Fibroblast of peridontal ligament (primary cell): Measurements from ENCODE around the gene CCDC116.
"Not testable (repeated sequence)": the region's sequence is repeated elsewhere in the genome, so short reads cannot be mapped to it uniquely, and the experiment has no call there.

ENCODE experiments used
- DNase-seq: peaks from one replicate; pipeline ENCODE4 v3.0.0-alpha.2; 2010; ENCODE audit errors: extremely low read depth

Gene CCDC116

GRCh38 chr22:21632237-21632895 is at the start of gene CCDC116:
Gene CCDC116 (plus strand): TSS chr22:21632760. CDS start chr22:21633182, 422 bp downstream.
- no peak for DNase-seq

- DNase-seq = no peak
Measured at GRCh38 chr22:21582801-21583740, 49.5 kb upstream of the CCDC116 start.

- DNase-seq = no peak
Measured at GRCh38 chr22:21585389-21585788, 47.2 kb upstream of the CCDC116 start.

- peak; percentile 33 for DNase-seq
Measured at GRCh38 chr22:21587803-21588611, 44.6 kb upstream of the CCDC116 start.

DNA sequence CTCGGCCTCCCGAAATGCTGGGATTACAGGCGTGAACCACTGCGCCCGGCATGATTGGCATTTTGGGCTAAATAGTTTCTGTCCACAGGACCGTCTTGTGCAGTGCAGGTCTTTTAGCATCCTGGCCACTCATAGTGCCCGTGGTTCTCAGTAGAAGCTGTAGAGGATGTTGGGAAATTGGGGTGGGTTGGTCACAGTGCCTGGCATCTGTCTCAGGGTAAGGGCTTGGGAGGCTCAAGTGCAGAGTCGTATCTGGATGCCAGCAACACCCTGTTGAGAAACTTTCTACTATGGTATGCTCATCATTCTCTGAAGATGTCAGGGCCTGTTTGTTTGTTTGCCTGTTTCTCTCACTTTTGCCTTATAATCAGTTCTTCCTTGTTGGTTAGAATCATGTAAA is 43.2 kb upstream of the CCDC116 start:
- no peak for DNase-seq

- no peak for DNase-seq
Measured at GRCh38 chr22:21590809-21591641, 41.5 kb upstream of the CCDC116 start.

DNA sequence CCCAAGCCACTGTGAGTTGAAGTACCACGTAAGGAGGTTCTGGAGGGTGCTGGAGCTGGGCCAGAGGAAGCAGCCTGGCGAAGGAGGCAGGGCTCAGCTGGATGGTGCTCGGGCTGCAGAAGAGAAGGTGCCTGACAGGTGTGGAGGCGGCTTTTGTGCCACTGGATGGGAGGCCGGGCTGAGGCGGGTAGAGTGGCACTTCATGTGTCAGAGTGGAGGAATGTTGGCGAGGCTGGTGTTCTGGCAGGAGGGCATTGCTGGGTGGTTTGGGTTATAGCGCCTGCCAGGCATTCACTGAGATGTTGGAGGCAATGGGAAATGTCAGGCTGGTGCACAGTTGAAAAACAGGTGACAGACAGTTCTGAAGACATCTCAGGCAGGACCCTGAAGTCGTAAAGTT is 40.9 kb upstream of the CCDC116 start:
- no peak for DNase-seq

DNA sequence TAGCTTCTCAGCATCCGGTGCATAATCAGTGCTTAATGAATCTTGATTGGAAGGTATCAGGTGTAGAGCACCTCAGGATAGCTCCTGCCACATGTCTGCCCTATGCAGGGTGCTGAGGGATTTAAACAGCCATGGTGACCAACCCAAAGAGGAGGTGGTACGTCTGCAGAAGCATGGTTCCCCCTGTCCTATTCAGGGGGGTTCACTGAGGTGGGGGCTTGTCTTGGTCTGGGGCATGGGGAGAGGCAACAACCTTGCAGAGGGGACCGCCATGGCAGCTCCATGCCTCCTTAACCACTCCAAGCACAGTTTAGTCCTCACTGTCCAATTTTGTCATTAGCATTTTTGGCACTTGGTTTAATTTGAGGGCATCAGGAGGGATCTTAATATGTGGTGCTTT is 40.1 kb upstream of the CCDC116 start:
- no peak for DNase-seq

DNA sequence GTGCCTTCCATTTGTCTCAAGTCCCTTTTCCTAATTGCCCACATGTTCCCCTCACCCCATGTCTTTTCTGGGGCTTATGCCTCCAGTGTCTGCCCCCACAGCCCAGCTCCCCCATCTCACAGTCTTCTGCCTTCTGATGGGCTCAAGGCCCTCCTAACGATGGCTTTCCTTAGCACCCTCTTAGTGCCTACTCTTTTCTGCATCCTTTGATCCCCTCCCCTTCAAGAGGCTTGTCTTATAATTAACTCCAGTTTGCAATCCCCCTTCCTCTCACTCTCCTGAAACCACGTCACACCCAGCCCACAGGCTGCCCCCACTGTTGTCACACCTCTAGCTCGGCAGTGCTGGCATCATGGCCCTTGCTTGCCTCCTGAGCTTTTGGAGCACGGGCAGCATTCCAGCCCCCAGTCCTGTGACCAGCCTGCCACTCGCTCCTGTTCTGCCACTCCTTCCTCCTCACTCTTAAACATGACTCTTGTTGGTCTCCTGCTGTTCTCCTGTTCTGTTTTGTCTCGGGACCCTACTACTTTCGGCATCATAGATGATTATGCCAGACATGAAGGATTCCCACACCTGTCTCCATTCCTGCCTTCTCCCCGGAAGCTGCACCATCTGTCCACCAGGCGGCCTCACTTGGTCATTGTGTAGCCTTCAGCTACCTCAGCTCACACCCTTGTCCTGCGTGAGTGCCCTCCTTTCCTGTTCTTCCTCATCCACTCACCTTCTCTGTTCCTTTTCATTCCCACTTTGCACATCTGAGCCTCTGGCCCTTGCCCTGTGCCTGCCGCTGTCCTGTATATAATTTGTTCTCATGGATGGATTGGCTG is 38.9 kb upstream of the CCDC116 start:
- no peak for DNase-seq

- DNase-seq = no peak
Measured at GRCh38 chr22:21594865-21595452, 37.6 kb upstream of the CCDC116 start.

DNA sequence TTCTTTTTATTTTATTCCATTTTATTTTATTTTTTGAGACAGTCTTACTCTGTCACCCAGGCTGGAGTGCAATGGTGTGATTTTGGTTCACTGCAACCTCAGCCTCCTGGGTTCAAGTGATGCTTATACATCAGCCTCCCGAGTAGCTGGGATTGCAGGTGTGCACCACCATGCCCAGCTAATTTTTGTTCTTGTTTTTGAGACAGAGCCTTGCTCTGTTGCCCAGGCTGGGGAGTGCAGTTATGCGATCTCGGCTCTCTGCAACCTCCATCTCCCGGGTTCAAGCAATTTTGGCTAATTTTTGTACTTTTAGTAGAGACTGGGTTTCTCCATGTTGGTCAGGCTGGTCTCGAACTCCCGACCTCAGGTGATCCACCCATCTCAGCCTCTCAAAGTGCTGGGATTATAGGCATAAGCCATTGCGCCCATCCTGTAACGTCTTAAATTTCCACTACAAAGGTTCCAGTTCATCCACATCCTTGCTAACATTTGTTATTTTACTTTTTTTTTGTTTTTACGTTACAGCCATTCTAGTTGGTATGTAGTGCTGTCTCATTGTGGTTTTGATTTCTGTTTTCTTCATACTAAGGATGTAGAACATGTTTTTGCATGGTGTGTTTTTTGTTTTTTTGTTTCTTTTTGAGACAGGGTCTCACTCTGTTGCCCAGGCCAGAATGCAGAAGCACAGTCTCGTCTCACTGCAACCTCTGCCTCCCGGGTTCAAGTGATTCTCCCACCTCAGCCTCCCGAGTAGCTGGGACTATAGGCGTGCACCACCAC is 36.0 kb upstream of the CCDC116 start:
- not testable (repeated sequence) for DNase-seq

- no peak for DNase-seq
Measured at GRCh38 chr22:21598302-21598701, 34.3 kb upstream of the CCDC116 start.

DNA sequence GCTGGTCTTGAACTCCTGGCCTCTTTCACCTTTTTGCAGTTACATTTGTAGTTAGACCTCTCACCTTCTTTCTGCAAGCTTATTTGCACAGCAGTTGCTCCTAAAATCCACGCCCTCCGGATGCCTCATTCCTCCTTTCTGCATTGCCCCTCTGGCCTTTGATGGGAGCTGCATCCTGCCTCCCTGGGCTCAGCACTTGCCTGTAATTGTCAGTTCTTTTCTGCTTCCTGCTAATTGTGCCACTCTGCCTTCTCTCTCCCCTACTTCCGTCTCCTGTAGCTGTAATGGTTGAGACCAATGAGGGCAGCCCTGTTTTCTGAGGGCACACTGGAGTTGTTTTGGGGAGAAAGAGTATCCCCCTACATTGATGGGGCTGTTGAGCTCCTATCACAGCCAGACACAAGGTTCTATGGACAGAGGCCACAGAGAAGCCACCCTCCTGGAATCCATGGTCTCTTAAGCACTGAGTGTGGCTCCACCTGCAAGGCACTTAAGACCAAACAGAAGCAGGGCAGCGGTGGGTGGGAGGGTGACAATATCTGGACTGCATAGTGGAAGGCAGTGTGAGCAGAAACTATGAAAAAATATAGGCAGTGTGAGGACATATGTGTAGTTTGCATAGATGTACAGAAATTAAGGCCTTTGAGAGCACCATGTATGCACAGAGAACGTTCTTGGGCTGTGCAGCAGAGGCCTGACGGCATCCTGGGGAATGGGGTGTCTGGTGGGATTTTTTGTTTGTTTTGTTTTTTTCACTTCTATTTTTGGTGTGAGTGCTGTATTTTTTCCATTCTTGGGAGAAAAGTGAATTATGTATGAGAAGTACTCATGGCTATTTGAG is 33.3 kb upstream of the CCDC116 start:
- DNase-seq = no peak

DNA sequence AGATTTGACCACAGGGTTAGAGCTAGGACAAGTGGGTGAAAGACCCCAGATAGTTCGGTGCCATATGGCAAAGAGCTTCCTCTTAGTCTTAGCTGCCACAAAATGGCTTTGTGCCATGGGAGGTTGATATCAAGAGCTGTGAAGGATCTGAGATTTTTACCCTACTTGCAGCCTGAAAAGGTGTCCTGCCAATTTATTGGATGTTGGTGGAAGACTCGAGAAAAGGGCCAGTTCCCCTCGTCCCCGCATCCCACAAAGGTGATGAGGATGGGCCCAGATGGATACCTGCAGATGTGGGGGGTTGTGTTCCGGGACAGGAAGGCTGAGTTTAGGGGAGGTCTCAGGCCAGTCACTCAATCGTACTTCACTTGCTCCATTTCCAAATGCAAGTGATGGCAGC is 30.0 kb upstream of the CCDC116 start:
- no peak for DNase-seq

- DNase-seq = no peak
Measured at GRCh38 chr22:21603973-21604372, 28.6 kb upstream of the CCDC116 start.

DNA sequence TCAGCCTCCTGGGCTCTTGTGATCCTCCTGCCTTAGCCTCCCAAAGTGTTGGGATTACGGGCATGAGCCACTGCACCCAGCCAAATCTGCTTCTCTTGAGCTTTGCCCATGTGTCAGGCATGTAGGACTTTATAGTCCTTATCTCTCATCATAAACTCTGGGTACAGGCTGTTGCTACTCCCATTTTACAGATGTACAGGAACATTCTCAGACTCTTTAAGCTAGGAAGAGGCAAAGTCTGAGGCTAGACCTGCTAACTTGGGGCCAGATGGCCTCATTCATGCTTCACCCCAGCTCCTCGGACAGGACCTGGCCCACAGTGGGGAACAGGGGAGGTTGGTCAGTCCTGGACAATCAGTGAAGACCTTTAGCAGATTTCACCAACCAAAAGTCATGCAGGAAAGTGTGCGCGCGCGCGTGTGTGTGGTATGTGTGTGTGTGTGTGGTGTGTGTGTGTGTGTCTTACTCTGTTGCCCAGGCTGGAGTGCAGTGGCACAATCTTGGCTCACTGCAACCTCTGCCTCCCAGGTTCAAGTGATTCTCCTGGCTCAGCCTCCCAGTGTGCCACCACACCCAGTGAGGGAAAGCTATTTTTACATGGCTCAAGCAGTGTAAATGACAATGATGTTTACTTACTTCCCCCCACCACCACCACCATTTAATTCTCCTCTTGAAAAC is 26.5 kb upstream of the CCDC116 start:
- DNase-seq = no peak

- no peak for DNase-seq
Measured at GRCh38 chr22:21606775-21607174, 25.8 kb upstream of the CCDC116 start.
